Uterus (tissue), 2 donors: ENCODE results near the gene TBC1D1.

Source experiments
- CTCF ChIP-seq, 4 experiments: fragments of 200-600 bp in 2 of 4; fragments of 450-650 bp in 2 of 4; sonication (generic) in 2 of 4; IDR thresholded peaks; one replicate each; pipeline ENCODE4 v1.5.1; 2016 to 2019; ENCODE audit warnings: antibody characterized with exemption in 4 of 4, mild to moderate bottlenecking in 2 of 4, moderate library complexity in 1 of 4
- POLR2A ChIP-seq, 2 donors: fragments of 450-650 bp; IDR thresholded peaks; one replicate each; pipeline ENCODE4 v1.6.1; 2016; ENCODE audit warnings: antibody characterized with exemption in 2 of 2, mild to moderate bottlenecking in 1 of 2, moderate library complexity in 1 of 2

DNA sequence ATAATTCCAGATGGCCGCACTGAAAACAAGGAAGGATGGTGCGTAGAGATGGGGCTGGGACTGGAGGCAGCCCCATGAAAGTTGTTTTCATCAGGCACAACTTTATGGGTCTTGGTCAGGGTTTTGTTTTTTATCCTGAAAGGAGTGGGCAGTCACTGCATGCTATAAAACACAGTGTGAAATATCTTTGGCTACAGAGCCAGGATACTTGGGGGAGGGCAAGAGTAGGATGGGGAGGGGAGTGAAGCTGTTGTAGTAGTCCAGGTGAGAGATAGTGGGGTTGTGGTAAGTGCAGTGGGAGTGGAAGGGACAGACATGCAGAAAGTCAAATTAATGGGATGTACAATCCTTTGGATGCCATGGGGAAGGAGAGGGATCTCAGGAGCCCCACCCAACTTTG, 125.8 kb downstream of the TBC1D1 start:
- TF ChIP-seq CTCF (IDR thresholded peaks at IDR 0.05), result no peak
- no peak for TF ChIP-seq POLR2A (IDR thresholded peaks at IDR 0.05)
